H1 (cell line): ENCODE data around the gene ORC5. TPM values are rescaled to one million over a fixed set of nuclear protein-coding genes. Genes with fewer than 3 reads are reported as not detected.
A peak's percentile ranks its signal among the peaks of the same experiment; 100 is the strongest.

ENCODE experiments used
- CHD7 ChIP-seq: fragments of 300-600 bp; sonication (generic); IDR thresholded peaks from 2 replicates; pipeline ENCODE4 v1.7.1; 2012; ENCODE audit warnings: low read length, moderate library complexity, mild to moderate bottlenecking, inconsistent platforms; ENCODE audit not compliant: insufficient replicate concordance
- CTCF ChIP-seq, 3 experiments: IDR thresholded peaks; 1 replicate in 2 of 3; 2 replicates in 1 of 3; pipeline versions ENCODE4 v1.5.1 to v1.6.1; 2011; ENCODE audit warnings: low read length in 3 of 3, mild to moderate bottlenecking in 3 of 3, inconsistent platforms in 2 of 3, low read depth in 1 of 3, moderate library complexity in 1 of 3; ENCODE audit not compliant: insufficient read depth in 1 of 3; ENCODE audit errors: control extremely low read depth in 1 of 3
- polyA plus RNA-seq, 7 experiments: library from polyadenylated mRNA; depleted of rRNA in 3 of 7; stranded (reverse) in 5 of 7; unstranded in 2 of 7; fragments of >200 nt in 5 of 7; fragments of 200-250 nt in 2 of 7; gene quantifications; 1 replicate in 5 of 7; 2 replicates in 1 of 7; 4 replicates in 1 of 7; pipeline versions ENCODE4 v1.2.1 to v1.2.3, GENCODE V29; 2011 to 2013; ENCODE audit warnings: missing spikeins in 2 of 7, mixed read lengths in 2 of 7
- total RNA-seq: library from RNA; stranded (reverse); fragmentation: NEBNext Ultra II Directional; extraction: Animal tissue kit (Norgen Biotek cat#: 25700); gene quantifications from 2 replicates; pipeline ENCODE4 v1.2.1, GENCODE V29; 2021

Gene ORC5
- total and polyA plus RNA-seq, 2 of the 8 experiments (the other 6 are each of a cell fraction or from before 2014, with no cell fraction given), result 7.7 to 19.9 TPM

GRCh38 chr7:104231054-104232046 lies 23.5 kb upstream of the ORC5 start (continued):
- TF ChIP-seq CTCF (IDR thresholded peaks at IDR 0.05; ENCODE audit: control extremely low read depth in 1 of 3, insufficient read depth in 1 of 3, low read depth in 1 of 3, low read length in 3 of 3), result peak; percentile 65 to 88 (median 84)
- no peak for TF ChIP-seq CHD7
